Measurements from ENCODE around the gene TRIO. TPM values are rescaled to one million over a fixed set of nuclear protein-coding genes. Genes with fewer than 3 reads are reported as not detected.

Gene TRIO
- total RNA-seq, 1 experiment from 2014 or later = 211 TPM

- no peak for ATAC-seq
- no TSS peak for BruUV-seq (replicated peaks)
- CTCF ChIA-PET = no interaction called here
- POLR2A ChIA-PET (ENCODE audit: unreplicated experiment) = no interaction called here
- Histone ChIP-seq H3K27me3 (ENCODE audit: low read length) (no peaks in the 10 kb centered on the region), H3F3A (ENCODE audit: low read length, unreplicated experiment) (no peaks in the 10 kb centered on the region), H3K9me3 (ENCODE audit: low read length) (no peaks in the 10 kb centered on the region), H3K9ac (ENCODE audit: low read length) (no peak overlapping the region), H3K36me3 (ENCODE audit: low read depth, low read length) (peaks cover 83% of the 10 kb centered on the region), H4K20me1 (ENCODE audit: low read length) (no peaks in the 10 kb centered on the region), H3K4me3 (ENCODE audit: low read length) (no peak overlapping the region), H3K4me2 (ENCODE audit: low read length) (no peak overlapping the region), H3K79me2 (ENCODE audit: low read length) (no peaks in the 10 kb centered on the region), H2AFZ (ENCODE audit: low read length) (no peak overlapping the region), H3K9me2 (replicated peaks; ENCODE audit: low read length) (no peaks in the 10 kb centered on the region), H3K4me1 (ENCODE audit: insufficient read depth, low read length) (peaks cover 12% of the 10 kb centered on the region), H3K27ac (ENCODE audit: low read length) (no peak overlapping the region)
- TF ChIP-seq EZH2 (IDR thresholded peaks at IDR 0.05; ENCODE audit: low read length, unreplicated experiment) (no peak), EZH2phosphoT487 (IDR thresholded peaks at IDR 0.05; ENCODE audit: borderline replicate concordance, low read length) (no peak), CTCF (conservative IDR thresholded peaks at IDR 0.05; ENCODE audit: low read depth, low read length) (no peak)
- intact Hi-C loops (cut with micrococcal nuclease) = no loop called here
- no peak for DNase-seq
Measured at GRCh38 chr5:14370386-14370785, 227.2 kb downstream of the TRIO start.

- CTCF ChIA-PET = no interaction called here
- POLR2A ChIA-PET (ENCODE audit: unreplicated experiment) = no interaction called here
- Histone ChIP-seq H3K4me3 (ENCODE audit: low read length) (no peak overlapping the region), H3K4me2 (ENCODE audit: low read length) (no peak overlapping the region), H3K4me1 (ENCODE audit: insufficient read depth, low read length) (peaks cover 7% of the 10 kb centered on the region; the same call in 1 of the 2 replicates), H2AFZ (ENCODE audit: low read length) (no peak overlapping the region), H3K79me2 (ENCODE audit: low read length) (0 out of 2 replicates have a peak, but pooled peaks cover 4% of the 10 kb centered on the region), H3K27me3 (ENCODE audit: low read length) (no peaks in the 10 kb centered on the region), H4K20me1 (ENCODE audit: low read length) (0 out of 2 replicates have a peak, but pooled peaks cover 3% of the 10 kb centered on the region), H3K27ac (ENCODE audit: low read length) (no peak overlapping the region), H3K9me3 (ENCODE audit: low read length) (no peaks in the 10 kb centered on the region), H3K9me2 (replicated peaks; ENCODE audit: low read length) (no peaks in the 10 kb centered on the region), H3F3A (ENCODE audit: low read length, unreplicated experiment) (peaks cover 8% of the 10 kb centered on the region), H3K9ac (ENCODE audit: low read length) (no peak overlapping the region), H3K36me3 (ENCODE audit: low read depth, low read length) (peaks cover 81% of the 10 kb centered on the region)
- intact Hi-C loops (cut with micrococcal nuclease) = no loop called here
- BruUV-seq (replicated peaks) = no TSS peak
- ATAC-seq = no peak
- DNase-seq = no peak
- no peak for TF ChIP-seq CTCF (conservative IDR thresholded peaks at IDR 0.05; ENCODE audit: low read depth, low read length)
- TF ChIP-seq EZH2 (IDR thresholded peaks at IDR 0.05; ENCODE audit: low read length, unreplicated experiment) = no peak
Measured at GRCh38 chr5:14373685-14374084, 230.5 kb downstream of the TRIO start.

- no peak for ATAC-seq
- no peak overlapping the region for H3K4me3 ChIP-seq (ENCODE audit: low read length)
- peaks cover 7% of the 10 kb centered on the region; the same call in 1 of the 2 replicates for H3K4me1 ChIP-seq (ENCODE audit: insufficient read depth, low read length)
- no peak overlapping the region for H3K9ac ChIP-seq (ENCODE audit: low read length)
- H3K9me2 ChIP-seq (replicated peaks; ENCODE audit: low read length) = no peaks in the 10 kb centered on the region
- no peak overlapping the region for H3K4me2 ChIP-seq (ENCODE audit: low read length)
- intact Hi-C loops (cut with micrococcal nuclease) = no loop called here
- no peak overlapping the region for H2AFZ ChIP-seq (ENCODE audit: low read length)
- H3K36me3 ChIP-seq (ENCODE audit: low read depth, low read length) = peaks cover 80% of the 10 kb centered on the region
- 0 out of 2 replicates have a peak, but pooled peaks cover 3% of the 10 kb centered on the region for H4K20me1 ChIP-seq (ENCODE audit: low read length)
- no peak for TF ChIP-seq EZH2phosphoT487 (IDR thresholded peaks at IDR 0.05; ENCODE audit: borderline replicate concordance, low read length)
- no peak for TF ChIP-seq CTCF (conservative IDR thresholded peaks at IDR 0.05; ENCODE audit: low read depth, low read length)
- TF ChIP-seq EZH2 (IDR thresholded peaks at IDR 0.05; ENCODE audit: low read length, unreplicated experiment) = no peak
- 0 out of 2 replicates have a peak, but pooled peaks cover 4% of the 10 kb centered on the region for H3K79me2 ChIP-seq (ENCODE audit: low read length)
- BruUV-seq (replicated peaks) = no TSS peak
- no peaks in the 10 kb centered on the region for H3K9me3 ChIP-seq (ENCODE audit: low read length)
- ChIA-PET POLR2A (ENCODE audit: unreplicated experiment) (no interaction called here), CTCF (no interaction called here)
- H3F3A ChIP-seq (ENCODE audit: low read length, unreplicated experiment) = peaks cover 8% of the 10 kb centered on the region
- DNase-seq = no peak
- no peak overlapping the region for H3K27ac ChIP-seq (ENCODE audit: low read length)
- no peaks in the 10 kb centered on the region for H3K27me3 ChIP-seq (ENCODE audit: low read length)
Measured at GRCh38 chr5:14374100-14374499, 231.0 kb downstream of the TRIO start.
